Posterior vena cava (tissue), 2 donors: Measurements from ENCODE around the gene NCAM1. TPM values are rescaled to one million over a fixed set of nuclear protein-coding genes. Genes with fewer than 3 reads are reported as not detected.

Source experiments
- DNase-seq: peaks from one replicate; pipeline ENCODE4 v3.0.0-alpha.2; 2020; ENCODE audit warnings: low spot score
- intact Hi-C, 2 donors: fragments of 100-400 bp; cut with DNase I; formaldehyde crosslinking; loops; one replicate each; pipeline versions ENCODE4 v1.14.1 to v1.14.2; 2022 to 2023
- total RNA-seq, 2 donors: library from RNA; stranded (reverse); fragmentation: NEBNext Ultra II Directional; extraction: Animal tissue kit (Norgen Biotek cat#: 25700); gene quantifications; one replicate each; pipeline ENCODE4 v1.2.1, GENCODE V29; 2021
- donor health status: DM: yes; HTN: yes; CAD: no.
- donor health status: DM: yes; HTN: yes; CAD: no.

NCAM1 gene
- total RNA-seq, 2 donors from 2014 or later, result 76.8 to 134 TPM

- DNase-seq, result no peak
- intact Hi-C loops, result no loop called here
These were observed 111.1 kb downstream of the NCAM1 start for GRCh38 chr11:113072237-113072858.

- no peak for DNase-seq
- intact Hi-C loops, result no loop called here
These were observed 112.2 kb downstream of the NCAM1 start for GRCh38 chr11:113073290-113073953.

DNA sequence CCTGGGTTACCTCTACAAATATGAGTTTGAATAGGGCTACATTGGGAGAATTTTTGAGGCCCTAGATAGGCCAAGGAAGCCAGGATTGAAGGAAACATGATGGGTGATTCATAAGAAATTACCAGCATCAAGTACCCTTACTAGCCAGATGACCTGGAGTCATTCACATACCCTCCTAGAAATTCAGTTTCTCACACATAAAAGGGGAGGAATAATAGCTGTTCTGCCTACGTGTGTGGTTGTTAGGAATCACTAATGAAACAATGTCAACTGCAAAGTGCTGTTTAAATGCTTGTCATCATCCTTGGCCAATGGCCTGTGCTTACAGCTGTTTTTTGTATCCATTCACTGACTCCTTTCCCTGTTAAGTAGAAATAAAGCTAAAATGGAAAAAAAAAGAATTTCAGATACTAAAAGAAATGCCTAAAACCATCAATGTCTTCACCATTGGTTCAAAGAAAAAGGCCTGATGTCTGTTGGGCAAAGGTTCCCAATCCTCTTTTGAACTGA, 114.4 kb downstream of the NCAM1 start:
- intact Hi-C loops, result no loop called here

GRCh38 chr11:113077379-113077778, 116.2 kb downstream of the NCAM1 start:
- DNase-seq, result no peak
- intact Hi-C loops, result no loop called here

More for the DNA sequence above, 114.4 kb downstream of the NCAM1 start:
- DNase-seq, result no peak

GRCh38 chr11:113082341-113082955, 121.2 kb downstream of the NCAM1 start:
- intact Hi-C loops, result no loop called here

GRCh38 chr11:113083571-113083970, 122.4 kb downstream of the NCAM1 start:
- intact Hi-C loops, result no loop called here
- no peak for DNase-seq

More at GRCh38 chr11:113082341-113082955, 121.2 kb downstream of the NCAM1 start:
- DNase-seq, result no peak

DNA sequence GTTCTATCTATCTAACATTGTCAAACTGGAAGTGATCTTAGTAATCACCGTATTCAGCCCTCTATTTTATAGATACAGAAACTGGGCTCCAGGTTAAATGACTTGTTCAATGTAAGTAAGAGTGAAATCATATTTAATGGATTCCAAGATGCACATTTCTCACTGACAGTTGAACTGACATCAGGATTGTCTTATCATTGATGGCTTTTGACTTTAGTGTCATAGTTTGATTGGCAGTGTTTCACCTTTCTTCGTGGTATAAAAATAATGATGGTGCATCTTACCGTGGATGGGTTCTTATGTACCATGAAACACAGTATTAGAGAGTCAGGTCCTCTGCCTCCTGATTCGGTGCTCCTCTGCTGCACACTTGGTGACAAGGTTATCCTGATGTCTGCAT, 123.1 kb downstream of the NCAM1 start:
- no peak for DNase-seq
- intact Hi-C loops, result no loop called here

- intact Hi-C loops, result no loop called here
- no peak for DNase-seq
These were observed 124.2 kb downstream of the NCAM1 start for GRCh38 chr11:113085446-113085845.

DNA sequence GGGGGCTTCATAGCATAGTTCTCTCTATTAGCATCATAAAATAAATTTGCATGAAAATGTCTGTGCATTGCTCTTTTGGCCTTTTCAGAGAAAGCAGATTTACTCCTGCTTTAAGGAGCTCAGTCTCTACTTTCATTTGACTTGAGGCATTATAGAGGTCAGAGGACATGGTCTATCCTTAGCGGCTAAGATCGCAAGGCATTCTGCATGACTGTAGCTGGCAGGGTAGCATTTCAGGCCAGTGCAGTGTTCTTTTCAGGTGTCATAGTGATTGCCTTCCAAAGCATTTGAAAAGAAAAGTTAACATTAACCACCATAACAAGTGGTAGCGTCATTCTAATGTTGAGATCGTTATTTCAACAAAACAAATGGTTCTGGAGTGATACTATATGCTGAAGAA, 126.5 kb downstream of the NCAM1 start:
- no peak for DNase-seq
- intact Hi-C loops, result no loop called here

DNA sequence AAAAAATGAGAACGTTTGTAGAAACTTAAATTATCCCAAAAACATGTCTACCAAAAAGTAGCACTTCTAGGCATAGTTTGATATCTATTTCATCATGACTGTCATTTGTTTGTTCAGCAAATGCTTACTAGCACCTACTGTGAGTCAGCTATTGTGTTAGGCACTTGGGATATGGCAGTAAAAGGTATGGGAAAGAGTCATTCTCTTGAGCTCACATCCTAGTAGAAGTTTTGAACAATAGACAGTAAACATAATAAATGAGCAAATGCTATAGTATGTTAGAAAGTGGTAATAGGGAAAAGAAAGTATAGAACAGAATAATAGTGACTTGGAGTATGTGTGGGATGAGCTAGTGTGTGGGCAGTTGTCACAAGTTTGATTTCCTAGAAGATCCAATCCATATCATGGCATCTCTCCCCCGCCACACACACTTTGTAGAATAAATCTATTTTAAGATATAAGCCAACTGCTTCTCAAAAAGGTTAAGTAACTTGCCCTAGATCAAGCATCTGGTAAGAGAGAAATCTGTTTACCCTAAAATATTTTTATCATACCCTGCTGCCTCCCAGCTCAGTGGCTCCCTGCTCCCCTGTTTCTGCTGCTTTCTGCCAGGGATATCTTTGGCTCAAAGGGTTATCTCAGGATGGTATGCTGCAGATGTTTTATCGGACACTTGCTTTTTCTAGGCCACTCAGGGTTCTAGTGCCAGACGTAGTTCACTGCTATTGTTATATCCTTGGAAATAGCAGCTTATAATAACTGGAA, 129.7 kb downstream of the NCAM1 start:
- intact Hi-C loops, result no loop called here
- DNase-seq, result no peak

- DNase-seq, result no peak
- intact Hi-C loops, result no loop called here
These were observed 130.2 kb downstream of the NCAM1 start for GRCh38 chr11:113091481-113091780.

- intact Hi-C loops, result no loop called here
- DNase-seq, result no peak
These were observed 135.4 kb downstream of the NCAM1 start for GRCh38 chr11:113096648-113097047.

GRCh38 chr11:113103932-113104690, 142.9 kb downstream of the NCAM1 start:
- intact Hi-C loops, result loop anchor here in 1 of 2 donors (10.0 kb wide), 1 partner anchor 139 kb away; the partner anchor contains the start of gene NCAM1
- DNase-seq, result no peak

- no peak for DNase-seq
- intact Hi-C loops, result loop anchor here in 1 of 2 donors (10.0 kb wide), 1 partner anchor 140 kb away; the partner anchor contains the start of gene NCAM1
These were observed 143.6 kb downstream of the NCAM1 start for GRCh38 chr11:113104691-113105251.

GRCh38 chr11:113105592-113105991, 144.4 kb downstream of the NCAM1 start:
- no peak for DNase-seq
- intact Hi-C loops, result loop anchor here in 1 of 2 donors (10.0 kb wide), 1 partner anchor 141 kb away; the partner anchor contains the start of gene NCAM1

- intact Hi-C loops, result loop anchor here in 1 of 2 donors (10.0 kb wide), 1 partner anchor 142 kb away; the partner anchor contains the start of gene NCAM1
- DNase-seq, result no peak
These were observed 145.3 kb downstream of the NCAM1 start for GRCh38 chr11:113106507-113106906.

DNA sequence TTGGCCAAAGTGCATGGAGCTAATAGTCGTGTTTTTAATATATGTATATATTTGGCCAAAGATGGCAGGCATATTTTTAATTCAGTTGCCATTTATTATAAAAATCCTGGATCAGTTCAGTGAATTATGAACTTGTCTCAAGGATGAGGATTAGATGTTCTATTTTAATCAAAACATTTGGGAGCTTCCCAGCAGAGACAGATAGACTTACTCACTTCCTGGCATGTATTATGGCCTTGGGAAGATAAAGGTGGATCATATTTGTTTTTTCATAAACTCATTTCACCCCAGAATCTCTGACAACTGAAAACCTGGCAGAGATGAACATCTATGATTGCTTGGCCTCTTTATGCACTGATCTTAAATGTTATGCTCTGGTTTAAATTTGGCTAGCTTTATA, 148.8 kb downstream of the NCAM1 start:
- no peak for DNase-seq
- intact Hi-C loops, result loop anchor here in 1 of 2 donors (10.0 kb wide), 1 partner anchor 315 kb away; no protein-coding TSS in a partner anchor

DNA sequence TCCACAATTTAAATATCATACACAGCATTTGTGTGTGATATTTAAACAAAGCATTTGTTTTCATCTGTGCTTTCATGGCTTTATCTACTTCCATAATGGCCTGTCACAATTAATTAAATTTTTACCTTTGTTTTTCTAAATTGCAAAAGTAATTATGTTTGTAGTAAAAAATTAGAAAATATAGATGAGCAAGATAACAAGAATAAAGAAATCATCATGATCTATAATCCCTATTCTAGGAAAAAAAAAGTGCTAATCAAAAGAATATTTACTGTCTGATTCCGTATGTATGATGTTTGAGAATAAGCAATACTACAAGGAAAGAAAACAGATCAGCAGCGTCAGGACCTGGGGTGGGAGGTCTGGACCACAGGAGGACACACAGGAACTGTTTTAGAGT, 149.9 kb downstream of the NCAM1 start:
- intact Hi-C loops, result loop anchor here in 1 of 2 donors (10.0 kb wide), 1 partner anchor 316 kb away; no protein-coding TSS in a partner anchor
- no peak for DNase-seq
